GM23338 (cell line): ENCODE data around the gene HP. TPM values are rescaled to one million over a fixed set of nuclear protein-coding genes. Genes with fewer than 3 reads are reported as not detected.

Experiments used
- ATAC-seq: fragments of 200-7000 bp; cut with Tn5 transposase; 3 replicates; pipeline ENCODE4 v1.9.1; 2020
- DNase-seq: peaks from one replicate; pipeline ENCODE4 v3.0.0-alpha.2; 2015; ENCODE audit warnings: low spot score
- H2AFZ ChIP-seq: fragments of 200-600 bp; sonication (generic); 2 replicates; pipeline ENCODE4 v1.8.0; 2016; ENCODE audit warnings: antibody characterized with exemption, mild to moderate bottlenecking, moderate library complexity
- H3F3A ChIP-seq: fragments of 200-600 bp; sonication (generic); replicated peaks from 2 replicates; pipeline ENCODE4 v1.8.0; 2017; ENCODE audit warnings: antibody characterized with exemption, mixed run types, low read depth
- H3K27ac ChIP-seq: fragments of 200-600 bp; sonication (generic); 2 replicates; pipeline ENCODE4 v1.6.1; 2016; ENCODE audit warnings: low read depth
- H3K27me3 ChIP-seq: fragments of 200-600 bp; sonication (generic); 2 replicates; pipeline ENCODE4 v1.8.0; 2016; ENCODE audit warnings: mild to moderate bottlenecking, mixed run types, moderate library complexity; ENCODE audit not compliant: insufficient read depth
- H3K36me3 ChIP-seq: fragments of 200-600 bp; sonication (generic); 2 replicates; pipeline ENCODE4 v1.8.0; 2016; ENCODE audit warnings: mild to moderate bottlenecking; ENCODE audit not compliant: insufficient read depth
- H3K4me1 ChIP-seq: fragments of 200-600 bp; sonication (generic); 2 replicates; pipeline ENCODE4 v1.8.0; 2016; ENCODE audit warnings: mild to moderate bottlenecking, moderate library complexity; ENCODE audit not compliant: insufficient read depth
- H3K4me2 ChIP-seq: fragments of 200-600 bp; sonication (generic); 2 replicates; pipeline ENCODE4 v1.7.1; 2017; ENCODE audit warnings: mixed run types
- H3K4me3 ChIP-seq: fragments of 200-600 bp; sonication (generic); 2 replicates; pipeline ENCODE4 v1.6.1; 2016; ENCODE audit warnings: mixed run types
- H3K79me2 ChIP-seq: fragments of 200-600 bp; sonication (generic); replicated peaks from 2 replicates; pipeline ENCODE4 v1.8.0; 2017; ENCODE audit warnings: mild to moderate bottlenecking; ENCODE audit not compliant: insufficient read depth
- H3K9me2 ChIP-seq: fragments of 200-600 bp; sonication (generic); 2 replicates; pipeline ENCODE4 v1.8.0; 2017; ENCODE audit not compliant: insufficient read depth
- H4K20me1 ChIP-seq: fragments of 200-600 bp; sonication (generic); replicated peaks from 2 replicates; pipeline ENCODE4 v1.8.0; 2017; ENCODE audit warnings: mild to moderate bottlenecking; ENCODE audit not compliant: insufficient read depth
- H3K27ac Mint-ChIP-seq: 2 replicates; pipeline ENCODE4 v1.8.0; 2020; ENCODE audit warnings: inconsistent platforms, mild to moderate bottlenecking, moderate library complexity, mixed read lengths
- H3K27me3 Mint-ChIP-seq: 3 replicates; pipeline ENCODE4 v1.8.0; 2022; ENCODE audit warnings: low read depth, mild to moderate bottlenecking, moderate library complexity, mixed read lengths, inconsistent platforms; ENCODE audit not compliant: insufficient read depth, poor library complexity
- H3K36me3 Mint-ChIP-seq: 3 replicates; pipeline ENCODE4 v1.8.0; 2021; ENCODE audit warnings: low read depth, mild to moderate bottlenecking, inconsistent platforms, moderate library complexity, mixed read lengths
- H3K4me1 Mint-ChIP-seq: 3 replicates; pipeline ENCODE4 v1.8.0; 2020; ENCODE audit warnings: mild to moderate bottlenecking, inconsistent platforms, mixed read lengths
- H3K4me3 Mint-ChIP-seq: 3 replicates; pipeline ENCODE4 v1.8.0; 2021; ENCODE audit warnings: moderate library complexity, mild to moderate bottlenecking, inconsistent platforms, mixed read lengths
- H3K9me3 Mint-ChIP-seq: 3 replicates; pipeline ENCODE4 v1.8.0; 2020; ENCODE audit warnings: moderate library complexity, mild to moderate bottlenecking, inconsistent platforms, mixed read lengths
- CREB1 ChIP-seq: fragments of 250-450 bp; sonication (Bioruptor Pico); IDR thresholded peaks from 2 replicates; pipeline ENCODE4 v1.5.0; 2020; ENCODE audit warnings: low read depth, mild to moderate bottlenecking, moderate library complexity
- CTCF ChIP-seq, 2 experiments: fragments of 200-600 bp in 1 of 2; sonication (generic) in 1 of 2; conservative IDR thresholded peaks; 2 replicates each; pipeline versions ENCODE4 v1.5.1 to v1.6.1; 2016 to 2017; ENCODE audit warnings: antibody characterized with exemption in 2 of 2, low read depth in 2 of 2, mild to moderate bottlenecking in 2 of 2, moderate library complexity in 1 of 2
- ETS1 ChIP-seq: IDR thresholded peaks from 2 replicates; pipeline ENCODE4 v1.6.1; 2016; ENCODE audit warnings: antibody characterized with exemption
- EZH2 ChIP-seq: fragments of 200-600 bp; sonication (generic); IDR thresholded peaks from one replicate; pipeline ENCODE4 v1.8.0; 2017; ENCODE audit warnings: antibody characterized with exemption, mild to moderate bottlenecking, low read depth; ENCODE audit not compliant: unreplicated experiment
- EZH2phosphoT487 ChIP-seq: fragments of 200-600 bp; sonication (generic); IDR thresholded peaks from one replicate; pipeline ENCODE4 v1.8.1; 2018; ENCODE audit warnings: antibody characterized with exemption; ENCODE audit not compliant: unreplicated experiment
- JUNB ChIP-seq: IDR thresholded peaks from one replicate; pipeline ENCODE4 v1.6.1; 2016; ENCODE audit warnings: antibody characterized with exemption; ENCODE audit not compliant: unreplicated experiment
- POLR2AphosphoS5 ChIP-seq: IDR thresholded peaks from 2 replicates; pipeline ENCODE4 v1.6.1; 2016; ENCODE audit warnings: antibody characterized with exemption, low read depth
- ZNF114 ChIP-seq: fragments of 250-450 bp; sonication (Bioruptor Pico); IDR thresholded peaks from 2 replicates; pipeline ENCODE4 v1.5.0; 2020; ENCODE audit warnings: mild to moderate bottlenecking, moderate library complexity
- ZNF331 ChIP-seq: fragments of 250-450 bp; sonication (Bioruptor Pico); IDR thresholded peaks from 2 replicates; pipeline ENCODE4 v1.5.0; 2020; ENCODE audit warnings: low read depth, mild to moderate bottlenecking, moderate library complexity
- ZNF462 ChIP-seq: fragments of 250-450 bp; sonication (Bioruptor Pico); IDR thresholded peaks from 2 replicates; pipeline ENCODE4 v1.5.0; 2020; ENCODE audit warnings: mild to moderate bottlenecking, moderate library complexity
- polyA plus RNA-seq: library from polyadenylated mRNA; unstranded; fragments of >200 nt; fragmentation: Nextera tagmentation; extraction: Ambion mirVana; gene quantifications from 2 replicates; pipeline ENCODE4 v1.2.1, GENCODE V29; 2016
- total RNA-seq: library from RNA; depleted of rRNA; stranded (reverse); fragments of >200 nt; shearing (Covaris generic); gene quantifications from 2 replicates; pipeline ENCODE4 v1.2.3, GENCODE V29; 2014

The HP gene
- total and polyA plus RNA-seq, 2 experiments from 2014 or later, result 0.26 TPM; not detected in 1

GRCh38 chr16:72021043-72021442 is 33.3 kb upstream of the HP start:
- H3F3A ChIP-seq, result no peaks in the 10 kb centered on the region
- Mint-ChIP-seq H3K27ac (no peak overlapping the region), H3K9me3 (no peaks in the 10 kb centered on the region), H3K36me3 (peaks cover 51% of the 10 kb centered on the region), H3K4me3 (no peak overlapping the region), H3K4me1 (no peaks in the 10 kb centered on the region), H3K27me3 (peaks cover 4% of the 10 kb centered on the region)
- H3K27me3 ChIP-seq, result no peaks in the 10 kb centered on the region
- no peak overlapping the region for H3K27ac ChIP-seq
- DNase-seq (peak; percentile 81), ATAC-seq (peak; percentile 99)
- H3K36me3 ChIP-seq, result peaks cover 15% of the 10 kb centered on the region
- TF ChIP-seq POLR2AphosphoS5, result no peak
- peak; percentile 64 to 81 for TF ChIP-seq CTCF (conservative IDR thresholded peaks at IDR 0.05; ENCODE audit: low read depth in 2 of 2)
- H3K9me2 ChIP-seq, result no peaks in the 10 kb centered on the region
- H3K4me1 ChIP-seq, result no peaks in the 10 kb centered on the region
- no peak overlapping the region for H3K4me3 ChIP-seq
- no peaks in the 10 kb centered on the region for H3K79me2 ChIP-seq
- no peak overlapping the region for H2AFZ ChIP-seq
- H4K20me1 ChIP-seq, result no peaks in the 10 kb centered on the region
- no peak overlapping the region for H3K4me2 ChIP-seq

GRCh38 chr16:72022127-72022526 is 32.2 kb upstream of the HP start:
- Histone ChIP-seq H3K4me1 (no peaks in the 10 kb centered on the region), H3K27me3 (no peaks in the 10 kb centered on the region), H3K4me2 (no peak overlapping the region), H3K79me2 (no peaks in the 10 kb centered on the region), H3F3A (no peaks in the 10 kb centered on the region), H4K20me1 (no peaks in the 10 kb centered on the region), H2AFZ (no peak overlapping the region), H3K36me3 (peaks cover 12% of the 10 kb centered on the region), H3K27ac (no peak overlapping the region), H3K9me2 (no peaks in the 10 kb centered on the region), H3K4me3 (no peak overlapping the region)
- Mint-ChIP-seq H3K4me3 (no peak overlapping the region), H3K4me1 (no peaks in the 10 kb centered on the region), H3K27me3 (peaks cover 4% of the 10 kb centered on the region), H3K27ac (no peak overlapping the region), H3K36me3 (peaks cover 42% of the 10 kb centered on the region), H3K9me3 (no peaks in the 10 kb centered on the region)
- ATAC-seq (no peak), DNase-seq (no peak)
- TF ChIP-seq CTCF (conservative IDR thresholded peaks at IDR 0.05; ENCODE audit: low read depth in 2 of 2) (no peak), ETS1 (no peak), EZH2 (no peak), EZH2phosphoT487 (no peak), JUNB (no peak), CREB1 (CRISPR knock-in tag) (no peak), POLR2AphosphoS5 (no peak), ZNF331 (CRISPR knock-in tag) (no peak), ZNF114 (CRISPR knock-in tag) (no peak), ZNF462 (no peak)
